ENCODE results near the gene TOP1.

DNA sequence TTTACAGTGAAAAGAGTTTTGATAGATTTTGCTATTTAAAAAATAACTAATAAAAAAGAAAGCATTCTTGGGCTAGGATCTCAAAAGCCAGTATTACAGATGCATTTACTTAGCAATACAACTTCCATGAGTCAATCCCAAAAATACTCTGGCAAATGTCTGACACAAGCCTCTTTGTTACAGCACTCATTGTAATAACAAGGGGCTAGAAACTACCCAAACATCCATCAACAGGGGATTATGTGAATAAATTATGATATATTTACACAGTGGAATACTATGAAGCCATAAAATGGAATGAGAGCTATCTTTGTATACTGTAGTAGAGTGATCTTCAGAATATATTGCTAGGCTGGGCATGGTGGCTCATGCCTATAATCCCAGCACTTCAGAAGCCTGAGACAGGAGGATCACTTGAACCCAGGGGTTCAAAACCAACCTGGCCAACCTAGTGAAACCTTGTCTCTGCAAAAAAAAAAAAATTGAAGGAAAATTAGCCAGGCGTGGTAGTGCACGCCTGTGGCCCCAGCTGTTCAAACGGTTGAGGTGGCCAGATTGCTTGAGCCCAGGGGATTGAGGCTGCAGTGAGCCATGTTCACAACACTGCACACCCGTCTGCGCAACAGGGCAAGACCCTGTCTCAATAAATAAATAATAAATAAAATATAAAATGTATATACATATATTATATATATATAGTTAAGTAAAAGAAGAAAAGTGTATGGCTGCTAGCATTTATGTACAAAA, 34.7 kb upstream of the TOP1 start:
- TF ChIP-seq, protein P1, sequence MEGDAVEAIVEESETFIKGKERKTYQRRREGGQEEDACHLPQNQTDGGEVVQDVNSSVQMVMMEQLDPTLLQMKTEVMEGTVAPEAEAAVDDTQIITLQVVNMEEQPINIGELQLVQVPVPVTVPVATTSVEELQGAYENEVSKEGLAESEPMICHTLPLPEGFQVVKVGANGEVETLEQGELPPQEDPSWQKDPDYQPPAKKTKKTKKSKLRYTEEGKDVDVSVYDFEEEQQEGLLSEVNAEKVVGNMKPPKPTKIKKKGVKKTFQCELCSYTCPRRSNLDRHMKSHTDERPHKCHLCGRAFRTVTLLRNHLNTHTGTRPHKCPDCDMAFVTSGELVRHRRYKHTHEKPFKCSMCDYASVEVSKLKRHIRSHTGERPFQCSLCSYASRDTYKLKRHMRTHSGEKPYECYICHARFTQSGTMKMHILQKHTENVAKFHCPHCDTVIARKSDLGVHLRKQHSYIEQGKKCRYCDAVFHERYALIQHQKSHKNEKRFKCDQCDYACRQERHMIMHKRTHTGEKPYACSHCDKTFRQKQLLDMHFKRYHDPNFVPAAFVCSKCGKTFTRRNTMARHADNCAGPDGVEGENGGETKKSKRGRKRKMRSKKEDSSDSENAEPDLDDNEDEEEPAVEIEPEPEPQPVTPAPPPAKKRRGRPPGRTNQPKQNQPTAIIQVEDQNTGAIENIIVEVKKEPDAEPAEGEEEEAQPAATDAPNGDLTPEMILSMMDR (IDR thresholded peaks at IDR 0.05; ENCODE audit: low read depth, low read length, poor library complexity, severe bottlenecking), result no peak
- TF ChIP-seq EZH2phosphoT487 (IDR thresholded peaks at IDR 0.05; ENCODE audit: borderline replicate concordance, low read length), result no peak
